H1 (cell line): ENCODE data around the gene PKD2L2. TPM values are rescaled to one million over a fixed set of nuclear protein-coding genes. Genes with fewer than 3 reads are reported as not detected.

Experiments
- CTCF ChIA-PET: fragments of 300-600 bp; sonication (Branson Sonifier 250); formaldehyde crosslinking; loops from one replicate; lab custom pipeline; 2021; ENCODE audit not compliant: partially characterized antibody; lab: Charles Lee
- POLR2A ChIA-PET: fragments of 300-600 bp; sonication (Branson Sonifier 250); formaldehyde crosslinking; loops from one replicate; lab custom pipeline; 2021; ENCODE audit warnings: inconsistent platforms; ENCODE audit not compliant: partially characterized antibody; lab: Charles Lee
- DNase-seq, 2 experiments: peaks; one replicate each; pipeline versions ENCODE4 v3.0.0 to v3.0.0-alpha.2; 2010 to 2022; ENCODE audit warnings: low spot score in 2 of 2, low read depth in 1 of 2, mixed read lengths in 1 of 2
- FAIRE-seq: peaks from 2 replicates; lab custom pipeline; 2011; peaks lifted over from hg19 to GRCh38; lab: Jason Lieb, UNC
- H2AFZ ChIP-seq: 2 replicates; pipeline ENCODE4 v1.8.1; 2012; ENCODE audit warnings: low read length, inconsistent platforms
- H2AK5ac ChIP-seq: 2 replicates; pipeline ENCODE4 v1.6.1; 2013; ENCODE audit warnings: low read depth, low read length
- H2BK120ac ChIP-seq: replicated peaks from 2 replicates; pipeline ENCODE3; 2013; ENCODE audit warnings: low read depth, low read length, inconsistent platforms
- H2BK12ac ChIP-seq: 2 replicates; pipeline ENCODE4 v1.6.1; 2013; ENCODE audit warnings: low read depth, low read length
- H2BK15ac ChIP-seq: 2 replicates; pipeline ENCODE4 v1.6.1; 2013; ENCODE audit warnings: low read length
- H2BK20ac ChIP-seq: 2 replicates; pipeline ENCODE4 v1.6.1; 2013; ENCODE audit warnings: low read length
- H2BK5ac ChIP-seq: 2 replicates; pipeline ENCODE4 v1.6.1; 2013; ENCODE audit warnings: low read depth, low read length
- H3K14ac ChIP-seq: 2 replicates; pipeline ENCODE4 v1.6.1; 2013; ENCODE audit warnings: inconsistent platforms; ENCODE audit not compliant: insufficient read length
- H3K18ac ChIP-seq: 2 replicates; pipeline ENCODE4 v1.6.1; 2013; ENCODE audit warnings: low read length; ENCODE audit errors: extremely low read depth
- H3K23ac ChIP-seq: 2 replicates; pipeline ENCODE4 v1.6.1; 2013; ENCODE audit warnings: inconsistent platforms; ENCODE audit not compliant: insufficient read length
- H3K23me2 ChIP-seq: 2 replicates; pipeline ENCODE4 v1.6.1; 2013; ENCODE audit warnings: low read depth, low read length
- H3K27ac ChIP-seq: 2 replicates; pipeline ENCODE4 v1.6.1; 2011; ENCODE audit warnings: low read depth, low read length, inconsistent platforms
- H3K27me3 ChIP-seq, 4 experiments: replicated peaks in 1 of 4; 1 replicate in 1 of 4; 2 replicates in 3 of 4; pipeline versions ENCODE4 v1.6.1 to v1.8.1; 2011 to 2013; ENCODE audit warnings: low read length in 3 of 4, mild to moderate bottlenecking in 3 of 4, inconsistent platforms in 2 of 4, mixed read lengths in 2 of 4, moderate library complexity in 1 of 4; ENCODE audit not compliant: control insufficient read depth in 3 of 4, insufficient read depth in 3 of 4; ENCODE audit errors: extremely low read depth in 1 of 4
- H3K36me3 ChIP-seq, 4 experiments: 2 replicates each; pipeline versions ENCODE4 v1.6.1 to v1.8.1; 2011 to 2013; ENCODE audit warnings: mild to moderate bottlenecking in 4 of 4, low read length in 3 of 4, moderate library complexity in 2 of 4, control low read depth in 1 of 4, inconsistent platforms in 1 of 4; ENCODE audit not compliant: insufficient read depth in 4 of 4, control insufficient read depth in 2 of 4
- H3K4ac ChIP-seq: replicated peaks from 2 replicates; pipeline ENCODE3; 2013; ENCODE audit warnings: low read length, low read depth, mixed read lengths, inconsistent platforms; ENCODE audit not compliant: insufficient read length
- H3K4me1 ChIP-seq, 4 experiments: replicated peaks in 1 of 4; 1 replicate in 1 of 4; 2 replicates in 3 of 4; pipeline versions ENCODE4 v1.6.1 to v1.8.1; 2011 to 2013; ENCODE audit warnings: low read length in 3 of 4, inconsistent platforms in 2 of 4, mixed read lengths in 1 of 4; ENCODE audit not compliant: insufficient read depth in 4 of 4, control insufficient read depth in 3 of 4
- H3K4me2 ChIP-seq, 2 experiments: 2 replicates each; pipeline versions ENCODE4 v1.6.1 to v1.8.1; 2011 to 2013; ENCODE audit warnings: low read depth in 2 of 2, low read length in 2 of 2, control low read depth in 1 of 2, inconsistent platforms in 1 of 2, mild to moderate bottlenecking in 1 of 2; ENCODE audit not compliant: insufficient read depth in 1 of 2
- H3K4me3 ChIP-seq, 4 experiments: fragments of 200-600, 300-600 bp in 1 of 4; sonication (generic), shearing (Covaris generic), sonication (Bioruptor Twin) in 1 of 4; 2 replicates each; pipeline versions ENCODE4 v1.5.1 to v1.8.1; 2011 to 2016; ENCODE audit warnings: low read length in 4 of 4, low read depth in 3 of 4, control low read depth in 2 of 4, inconsistent platforms in 2 of 4, mild to moderate bottlenecking in 2 of 4, mixed read lengths in 1 of 4, moderate library complexity in 1 of 4; ENCODE audit not compliant: insufficient read depth in 2 of 4; ENCODE audit errors: extremely low read depth in 1 of 4
- H3K56ac ChIP-seq: replicated peaks from 2 replicates; pipeline ENCODE3; 2013; ENCODE audit warnings: low read depth, mild to moderate bottlenecking, mixed read lengths, low read length, inconsistent platforms; ENCODE audit not compliant: insufficient read length
- H3K79me1 ChIP-seq: 2 replicates; pipeline ENCODE4 v1.6.1; 2013; ENCODE audit warnings: low read depth, low read length, control low read depth
- H3K79me2 ChIP-seq, 2 experiments: 2 replicates each; pipeline versions ENCODE4 v1.6.1 to v1.8.1; 2012 to 2013; ENCODE audit warnings: low read length in 2 of 2, mild to moderate bottlenecking in 2 of 2, inconsistent platforms in 1 of 2; ENCODE audit not compliant: insufficient read depth in 2 of 2, control insufficient read depth in 1 of 2
- H3K9ac ChIP-seq, 4 experiments: replicated peaks in 1 of 4; 1 replicate in 1 of 4; 2 replicates in 3 of 4; pipeline versions ENCODE4 v1.6.1 to v1.8.1; 2011 to 2013; ENCODE audit warnings: low read depth in 3 of 4, low read length in 3 of 4, control low read depth in 2 of 4, mild to moderate bottlenecking in 2 of 4, moderate library complexity in 2 of 4, inconsistent platforms in 1 of 4; ENCODE audit errors: extremely low read depth in 1 of 4
- H3K9me3 ChIP-seq, 2 experiments: 2 replicates each; pipeline versions ENCODE4 v1.6.1 to v1.8.1; 2012 to 2013; ENCODE audit warnings: mild to moderate bottlenecking in 2 of 2, moderate library complexity in 2 of 2, control low read depth in 1 of 2, inconsistent platforms in 1 of 2, low read depth in 1 of 2, low read length in 1 of 2, mixed read lengths in 1 of 2; ENCODE audit not compliant: insufficient read depth in 2 of 2
- H4K20me1 ChIP-seq, 2 experiments: replicated peaks in 1 of 2; 2 replicates each; pipeline versions ENCODE3 to v1.8.1; 2011 to 2013; ENCODE audit warnings: inconsistent platforms in 2 of 2, low read length in 2 of 2, mild to moderate bottlenecking in 1 of 2; ENCODE audit not compliant: insufficient read depth in 2 of 2, control insufficient read depth in 1 of 2
- H4K5ac ChIP-seq: 2 replicates; pipeline ENCODE4 v1.6.1; 2013; ENCODE audit warnings: low read length, low read depth, mixed read lengths, inconsistent platforms; ENCODE audit not compliant: insufficient read length
- H4K8ac ChIP-seq: 2 replicates; pipeline ENCODE4 v1.8.0; 2013; ENCODE audit warnings: mild to moderate bottlenecking, moderate library complexity, low read length, inconsistent platforms; ENCODE audit not compliant: insufficient read depth; ENCODE audit errors: extremely low read depth
- H4K91ac ChIP-seq: replicated peaks from 2 replicates; pipeline ENCODE3; 2013; ENCODE audit warnings: low read length, mixed read lengths, inconsistent platforms; ENCODE audit not compliant: insufficient read length
- CBX5 ChIP-seq: fragments of 300-800, 300-1000 bp; sonication (generic); IDR thresholded peaks from 2 replicates; pipeline ENCODE4 v1.7.1; 2016; ENCODE audit warnings: antibody characterized with exemption, low read length, low read depth
- CHD1 ChIP-seq: IDR thresholded peaks from 2 replicates; pipeline ENCODE4 v1.6.1; 2012; ENCODE audit warnings: low read depth, low read length, improper control_type of control experiment
- CHD2 ChIP-seq: IDR thresholded peaks from 2 replicates; pipeline ENCODE4 v1.6.1; 2012; ENCODE audit warnings: low read length, improper control_type of control experiment
- CTBP2 ChIP-seq: IDR thresholded peaks from 2 replicates; pipeline ENCODE4 v1.7.0; 2011; ENCODE audit warnings: borderline replicate concordance, mild to moderate bottlenecking, moderate library complexity, mixed read lengths, low read length; ENCODE audit not compliant: insufficient read depth, insufficient read length
- E2F6 ChIP-seq: IDR thresholded peaks from 2 replicates; pipeline ENCODE4 v1.6.1; 2012; ENCODE audit warnings: inconsistent platforms
- EGR1 ChIP-seq: IDR thresholded peaks from 2 replicates; pipeline ENCODE4 v1.6.1; 2011; ENCODE audit warnings: low read depth, low read length, borderline replicate concordance
- GABPA ChIP-seq: IDR thresholded peaks from 2 replicates; pipeline ENCODE4 v1.6.1; 2011; ENCODE audit warnings: mild to moderate bottlenecking, low read length, moderate library complexity, borderline replicate concordance; ENCODE audit not compliant: insufficient read depth
- NANOG ChIP-seq: IDR thresholded peaks from 2 replicates; pipeline ENCODE4 v1.6.1; 2011; ENCODE audit warnings: low read length, low read depth, mild to moderate bottlenecking, inconsistent platforms; ENCODE audit not compliant: insufficient read depth, poor library complexity, severe bottlenecking
- RBBP5 ChIP-seq: IDR thresholded peaks from 2 replicates; pipeline ENCODE4 v1.7.1; 2012; ENCODE audit warnings: low read depth, mild to moderate bottlenecking, inconsistent platforms, low read length, moderate library complexity, borderline replicate concordance
- RFX5 ChIP-seq: IDR thresholded peaks from 2 replicates; pipeline ENCODE4 v1.6.1; 2011; ENCODE audit warnings: low read depth, low read length, improper control_type of control experiment, borderline replicate concordance
- RXRA ChIP-seq: IDR thresholded peaks from 2 replicates; pipeline ENCODE4 v1.6.1; 2011; ENCODE audit warnings: low read depth, mild to moderate bottlenecking, low read length, moderate library complexity; ENCODE audit not compliant: insufficient read depth
- SIRT6 ChIP-seq: IDR thresholded peaks from one replicate; pipeline ENCODE4 v1.7.1; 2012; ENCODE audit warnings: low read length, inconsistent platforms
- SP1 ChIP-seq: IDR thresholded peaks from 2 replicates; pipeline ENCODE4 v1.6.1; 2011; ENCODE audit warnings: low read depth, low read length
- SP2 ChIP-seq: IDR thresholded peaks from 2 replicates; pipeline ENCODE4 v1.6.1; 2012; ENCODE audit warnings: mild to moderate bottlenecking, low read length, inconsistent platforms
- WGBS, 2 experiments: shearing (Covaris generic) in 1 of 2; methylation state at CpG; one replicate each; pipeline versions ENCODE4 v1.1.6 to v1.1.7; 2013 to 2015; ENCODE audit warnings: low lambda C conversion rate in 2 of 2, mixed read lengths in 2 of 2, inconsistent platforms in 1 of 2, low coverage in 1 of 2, missing lambda C conversion rate in 1 of 2; ENCODE audit not compliant: insufficient replicate concordance in 2 of 2, insufficient coverage in 1 of 2, insufficient read length in 1 of 2; ENCODE audit errors: extremely low coverage in 1 of 2, missing lambda C conversion rate in 1 of 2; 5-methylcytosine and 5-hydroxymethylcytosine counted together
- polyA plus RNA-seq, 7 experiments: library from polyadenylated mRNA; depleted of rRNA in 3 of 7; stranded (reverse) in 5 of 7; unstranded in 2 of 7; fragments of >200 nt in 5 of 7; fragments of 200-250 nt in 2 of 7; gene quantifications; 1 replicate in 5 of 7; 2 replicates in 1 of 7; 4 replicates in 1 of 7; pipeline versions ENCODE4 v1.2.1 to v1.2.3, GENCODE V29; 2011 to 2013; ENCODE audit warnings: missing spikeins in 2 of 7, mixed read lengths in 2 of 7
- total RNA-seq: library from RNA; stranded (reverse); fragmentation: NEBNext Ultra II Directional; extraction: Animal tissue kit (Norgen Biotek cat#: 25700); gene quantifications from 2 replicates; pipeline ENCODE4 v1.2.1, GENCODE V29; 2021
- TF ChIP-seq, protein P1 (sequence below): IDR thresholded peaks from 2 replicates; pipeline ENCODE4 v1.6.1; 2012; ENCODE audit warnings: inconsistent platforms

PKD2L2 gene
- total and polyA plus RNA-seq, 2 of the 8 experiments (the other 6 are each of a cell fraction or from before 2014, with no cell fraction given), result not detected

DNA sequence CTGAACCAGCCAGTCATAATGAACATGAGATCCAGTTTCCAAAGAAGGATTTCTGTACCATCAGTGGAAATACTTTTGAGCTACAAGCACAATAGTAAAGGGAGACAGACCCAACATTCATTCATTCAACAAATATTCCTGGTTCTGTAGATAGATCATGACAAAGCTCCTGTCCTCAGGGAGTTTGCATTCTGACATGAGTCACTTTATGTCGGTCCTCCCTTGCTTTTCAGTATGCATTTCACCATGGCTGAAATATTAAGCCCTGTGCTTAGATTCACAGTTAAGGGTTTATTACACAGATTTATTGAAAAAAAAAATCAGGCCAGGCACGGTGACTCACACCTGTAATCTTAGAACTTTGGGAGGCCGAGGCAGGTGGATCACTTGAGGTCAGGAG is 27.0 kb upstream of the PKD2L2 start:
- Histone ChIP-seq H4K20me1 (no peaks in the 10 kb centered on the region), H3K23ac (no peak overlapping the region), H3K79me1 (no peaks in the 10 kb centered on the region), H2BK12ac (no peak overlapping the region), H3K79me2 (no peaks in the 10 kb centered on the region), H3K14ac (no peak overlapping the region), H3K27ac (no peak overlapping the region), H3K4ac (no peak overlapping the region), H2BK15ac (no peak overlapping the region), H3K9me3 (no peaks in the 10 kb centered on the region), H3K27me3 (no peaks in the 10 kb centered on the region), H2BK5ac (no peak overlapping the region), H3K23me2 (no peaks in the 10 kb centered on the region), H2AK5ac (no peak overlapping the region), H4K91ac (no peak overlapping the region), H3K4me2 (no peak overlapping the region), H3K4me3 (no peak overlapping the region), H2BK120ac (no peak overlapping the region), H3K4me1 (no peaks in the 10 kb centered on the region), H2AFZ (no peak overlapping the region), H4K8ac (no peak overlapping the region), H3K9ac (no peak overlapping the region), H2BK20ac (no peak overlapping the region), H3K36me3 (no peaks in the 10 kb centered on the region), H3K18ac (no peak overlapping the region), H4K5ac (no peak overlapping the region), H3K56ac (no peak overlapping the region)
- CTCF ChIA-PET, result no interaction called here
- FAIRE-seq (no peak), DNase-seq (no peak)
- WGBS, 2 experiments, result 88% methylated on average over 3 of the region's 3 CpGs; no CpG with 5 or more reads in 1 of the 2 experiments
- POLR2A ChIA-PET, result no interaction called here
- TF ChIP-seq E2F6, result no peak
- no peak for TF ChIP-seq CHD1
- no peak for TF ChIP-seq CHD2
- no peak for TF ChIP-seq SIRT6
- TF ChIP-seq RFX5, result no peak
- TF ChIP-seq, protein P1, sequence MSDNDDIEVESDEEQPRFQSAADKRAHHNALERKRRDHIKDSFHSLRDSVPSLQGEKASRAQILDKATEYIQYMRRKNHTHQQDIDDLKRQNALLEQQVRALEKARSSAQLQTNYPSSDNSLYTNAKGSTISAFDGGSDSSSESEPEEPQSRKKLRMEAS, result no peak
- TF ChIP-seq EGR1, result no peak
- TF ChIP-seq RBBP5, result no peak
- TF ChIP-seq SP1, result no peak
- no peak for TF ChIP-seq GABPA
- TF ChIP-seq CBX5, result no peak
- TF ChIP-seq RXRA, result no peak
- no peak for TF ChIP-seq CTBP2
- no peak for TF ChIP-seq NANOG
- no peak for TF ChIP-seq SP2
